PC-3 (cell line): ENCODE measurements around the gene DKK1. TPM values are rescaled to one million over a fixed set of nuclear protein-coding genes. Genes with fewer than 3 reads are reported as not detected.

Experiments used
- ATAC-seq: fragments of 200-7000 bp; cut with Tn5 transposase; 2 replicates; pipeline ENCODE4 v1.9.1; 2020; ENCODE audit warnings: mild to moderate bottlenecking, moderate library complexity
- BruUV-seq: library from RNA; stranded (reverse); fragments of 400-500 nt; replicated peaks from 2 replicates; lab custom pipeline; 2021; lab: Mats Ljungman, UMichigan
- CTCF ChIA-PET: fragments of 300-600 bp; sonication (Branson Sonifier 250); formaldehyde crosslinking; loops from one replicate; lab custom pipeline; 2022; ENCODE audit warnings: antibody characterized with exemption; lab: Charles Lee
- POLR2A ChIA-PET: fragments of 300-600 bp; sonication (Branson Sonifier 250); formaldehyde crosslinking; loops from one replicate; lab custom pipeline; 2022; ENCODE audit warnings: antibody characterized with exemption; ENCODE audit not compliant: unreplicated experiment; lab: Charles Lee
- DNase-seq: peaks from one replicate; pipeline ENCODE4 v3.0.0-alpha.2; 2015
- H2AFZ ChIP-seq: fragments of 300-600 bp; sonication (generic); 2 replicates; pipeline ENCODE4 v1.6.0; 2016; ENCODE audit warnings: antibody characterized with exemption, low read length
- H3F3A ChIP-seq: fragments of 300-600 bp; sonication (generic); one replicate; pipeline ENCODE4 v1.6.0; 2017; ENCODE audit warnings: antibody characterized with exemption, low read length, control low read depth, mild to moderate bottlenecking; ENCODE audit not compliant: unreplicated experiment
- H3K27ac ChIP-seq: fragments of 300-600 bp; sonication (generic); 2 replicates; pipeline ENCODE4 v1.5.1; 2016; ENCODE audit warnings: mild to moderate bottlenecking, low read length
- H3K27me3 ChIP-seq: fragments of 300-600 bp; sonication (generic); 2 replicates; pipeline ENCODE4 v1.6.1; 2016; ENCODE audit warnings: low read length, mixed read lengths
- H3K36me3 ChIP-seq: fragments of 300-600 bp; sonication (generic); 2 replicates; pipeline ENCODE4 v1.6.1; 2016; ENCODE audit warnings: low read depth, mixed run types, low read length, mixed read lengths
- H3K4me1 ChIP-seq: fragments of 300-600 bp; sonication (generic); 2 replicates; pipeline ENCODE4 v1.5.1; 2016; ENCODE audit warnings: low read length; ENCODE audit not compliant: insufficient read depth
- H3K4me2 ChIP-seq: fragments of 300-600 bp; sonication (generic); 2 replicates; pipeline ENCODE4 v1.6.0; 2016; ENCODE audit warnings: low read length
- H3K4me3 ChIP-seq: fragments of 300-600 bp; sonication (generic); 2 replicates; pipeline ENCODE4 v1.5.1; 2016; ENCODE audit warnings: mild to moderate bottlenecking, low read length, mixed read lengths
- H3K79me2 ChIP-seq: fragments of 300-600 bp; sonication (generic); 2 replicates; pipeline ENCODE4 v1.6.1; 2017; ENCODE audit warnings: low read length, mixed read lengths
- H3K9ac ChIP-seq: fragments of 300-600 bp; sonication (generic); 2 replicates; pipeline ENCODE4 v1.6.0; 2016; ENCODE audit warnings: mild to moderate bottlenecking, low read length
- H3K9me2 ChIP-seq: fragments of 300-600 bp; sonication (generic); replicated peaks from 2 replicates; pipeline ENCODE4 v1.6.1; 2016; ENCODE audit warnings: mixed run types, low read length, mixed read lengths
- H3K9me3 ChIP-seq: fragments of 300-600 bp; sonication (generic); 2 replicates; pipeline ENCODE4 v1.6.1; 2016; ENCODE audit warnings: low read length, mixed read lengths
- H4K20me1 ChIP-seq: fragments of 300-600 bp; sonication (generic); 2 replicates; pipeline ENCODE4 v1.6.1; 2016; ENCODE audit warnings: low read length, mixed read lengths
- EZH2 ChIP-seq: fragments of 300-600 bp; sonication (generic); IDR thresholded peaks from one replicate; pipeline ENCODE4 v1.6.1; 2017; ENCODE audit warnings: antibody characterized with exemption, mild to moderate bottlenecking, low read length; ENCODE audit not compliant: unreplicated experiment
- EZH2phosphoT487 ChIP-seq: fragments of 300-600 bp; sonication (generic); IDR thresholded peaks from 2 replicates; pipeline ENCODE4 v1.6.1; 2018; ENCODE audit warnings: mild to moderate bottlenecking, antibody characterized with exemption, low read length, borderline replicate concordance
- intact Hi-C: fragments of 100-400 bp; cut with micrococcal nuclease; formaldehyde crosslinking; loops from 2 replicates; pipeline ENCODE4 v1.9.0; 2023
- total RNA-seq: library from RNA; depleted of rRNA; stranded (reverse); fragments of >200 nt; gene quantifications from 2 replicates; pipeline ENCODE4 v1.2.3, GENCODE V29; 2014
- TF ChIP-seq, protein P1 (sequence below): fragments of 300-600 bp; sonication (generic); conservative IDR thresholded peaks from 2 replicates; pipeline ENCODE4 v1.5.1; 2017; ENCODE audit warnings: antibody characterized with exemption, low read depth, mild to moderate bottlenecking, low read length

DKK1 gene
- total RNA-seq, 1 experiment from 2014 or later = 1,592 TPM

DNA sequence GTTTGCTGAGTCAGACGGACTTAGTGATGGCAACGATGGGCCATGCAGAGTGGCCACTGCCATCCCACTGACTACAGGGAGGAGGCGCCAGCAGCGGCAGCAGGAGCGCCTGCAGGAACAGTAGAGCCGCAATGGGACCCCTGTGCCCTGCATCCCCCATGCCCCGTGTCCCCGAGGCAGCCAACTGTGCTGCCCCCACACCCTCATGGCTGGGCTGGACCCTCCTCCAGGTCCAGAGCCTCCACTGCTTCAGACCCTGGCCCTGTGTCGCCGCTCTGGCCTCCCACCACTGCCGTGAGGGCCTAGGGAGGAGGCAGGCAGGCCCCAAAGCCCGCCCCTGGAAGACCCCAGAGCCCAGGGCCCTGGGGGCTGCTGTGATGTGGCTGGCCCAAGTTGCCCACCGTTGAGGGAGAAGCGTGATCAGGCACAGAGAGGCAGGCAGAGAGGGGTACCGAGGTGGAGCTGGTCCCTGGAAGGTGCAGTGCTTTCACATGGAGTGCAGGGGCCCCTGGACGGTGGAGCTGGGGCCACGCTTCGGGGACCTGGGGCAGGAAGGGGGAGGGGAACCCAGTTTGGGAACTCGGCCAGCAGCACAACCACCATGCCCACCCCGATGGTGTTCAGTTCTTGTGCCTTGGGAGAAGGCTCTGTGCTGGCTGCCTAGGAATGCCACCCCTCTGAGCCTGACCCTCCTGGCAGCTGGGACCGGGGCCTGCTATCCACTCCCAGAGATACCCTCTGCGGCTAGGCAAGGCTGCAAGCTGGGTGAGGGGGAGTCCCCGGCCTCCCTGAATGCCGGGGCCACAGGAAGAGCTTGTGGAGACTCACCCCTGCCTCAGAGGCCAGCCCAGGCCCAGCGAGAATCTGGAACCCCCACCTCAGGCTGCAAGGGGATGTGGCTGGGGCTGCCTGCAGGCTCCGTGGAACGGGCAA lies 32.6 kb downstream of the DKK1 start:
- ATAC-seq = no peak
- Histone ChIP-seq H4K20me1 (no peaks in the 10 kb centered on the region), H3K79me2 (no peaks in the 10 kb centered on the region), H3K9me3 (no peaks in the 10 kb centered on the region), H2AFZ (no peak overlapping the region), H3K36me3 (no peaks in the 10 kb centered on the region), H3K4me1 (peaks cover 5% of the 10 kb centered on the region), H3F3A (no peaks in the 10 kb centered on the region), H3K4me3 (no peak overlapping the region), H3K27ac (no peak overlapping the region), H3K27me3 (no peaks in the 10 kb centered on the region), H3K9ac (no peak overlapping the region), H3K4me2 (no peak overlapping the region), H3K9me2 (no peaks in the 10 kb centered on the region)
- ChIA-PET POLR2A (no interaction called here), CTCF (no interaction called here)
- no peak for DNase-seq
- TF ChIP-seq EZH2 (no peak), EZH2phosphoT487 (no peak)
- TF ChIP-seq, protein P1, sequence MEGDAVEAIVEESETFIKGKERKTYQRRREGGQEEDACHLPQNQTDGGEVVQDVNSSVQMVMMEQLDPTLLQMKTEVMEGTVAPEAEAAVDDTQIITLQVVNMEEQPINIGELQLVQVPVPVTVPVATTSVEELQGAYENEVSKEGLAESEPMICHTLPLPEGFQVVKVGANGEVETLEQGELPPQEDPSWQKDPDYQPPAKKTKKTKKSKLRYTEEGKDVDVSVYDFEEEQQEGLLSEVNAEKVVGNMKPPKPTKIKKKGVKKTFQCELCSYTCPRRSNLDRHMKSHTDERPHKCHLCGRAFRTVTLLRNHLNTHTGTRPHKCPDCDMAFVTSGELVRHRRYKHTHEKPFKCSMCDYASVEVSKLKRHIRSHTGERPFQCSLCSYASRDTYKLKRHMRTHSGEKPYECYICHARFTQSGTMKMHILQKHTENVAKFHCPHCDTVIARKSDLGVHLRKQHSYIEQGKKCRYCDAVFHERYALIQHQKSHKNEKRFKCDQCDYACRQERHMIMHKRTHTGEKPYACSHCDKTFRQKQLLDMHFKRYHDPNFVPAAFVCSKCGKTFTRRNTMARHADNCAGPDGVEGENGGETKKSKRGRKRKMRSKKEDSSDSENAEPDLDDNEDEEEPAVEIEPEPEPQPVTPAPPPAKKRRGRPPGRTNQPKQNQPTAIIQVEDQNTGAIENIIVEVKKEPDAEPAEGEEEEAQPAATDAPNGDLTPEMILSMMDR = peak; percentile 31; the same call in 1 of the 2 replicates
- intact Hi-C loops = no loop called here
- BruUV-seq = no TSS peak

DNA sequence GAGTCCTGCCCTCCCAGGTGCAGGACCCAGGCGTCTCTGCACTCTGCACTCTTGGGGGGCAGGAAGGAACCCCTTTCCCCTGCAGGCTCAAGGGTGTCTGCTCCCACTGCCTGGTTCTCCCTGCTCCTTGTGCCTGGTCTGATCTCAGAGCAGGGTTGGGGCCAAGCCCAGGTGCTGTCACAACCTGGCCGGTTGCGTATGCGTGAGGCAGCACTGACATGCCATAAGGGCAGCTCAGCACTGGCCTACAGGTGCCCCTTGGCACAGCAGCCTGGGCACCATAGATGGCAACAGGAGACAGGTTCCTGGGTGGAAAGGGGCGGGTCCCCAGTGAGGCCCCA lies 33.2 kb downstream of the DKK1 start:
- Histone ChIP-seq H3K9ac (no peak overlapping the region), H3K27me3 (no peaks in the 10 kb centered on the region), H3K9me3 (no peaks in the 10 kb centered on the region), H3K36me3 (no peaks in the 10 kb centered on the region), H3K9me2 (no peaks in the 10 kb centered on the region), H3F3A (no peaks in the 10 kb centered on the region), H2AFZ (no peak overlapping the region), H3K4me3 (no peak overlapping the region), H3K4me2 (no peak overlapping the region), H3K27ac (no peak overlapping the region), H4K20me1 (no peaks in the 10 kb centered on the region), H3K4me1 (peaks cover 12% of the 10 kb centered on the region), H3K79me2 (no peaks in the 10 kb centered on the region)
- DNase-seq = no peak
- TF ChIP-seq, protein P1 = no peak
- TF ChIP-seq EZH2 (no peak), EZH2phosphoT487 (no peak)
- intact Hi-C loops = no loop called here
- POLR2A ChIA-PET = no interaction called here
- no peak for ATAC-seq
- BruUV-seq = no TSS peak
- CTCF ChIA-PET = no interaction called here

DNA sequence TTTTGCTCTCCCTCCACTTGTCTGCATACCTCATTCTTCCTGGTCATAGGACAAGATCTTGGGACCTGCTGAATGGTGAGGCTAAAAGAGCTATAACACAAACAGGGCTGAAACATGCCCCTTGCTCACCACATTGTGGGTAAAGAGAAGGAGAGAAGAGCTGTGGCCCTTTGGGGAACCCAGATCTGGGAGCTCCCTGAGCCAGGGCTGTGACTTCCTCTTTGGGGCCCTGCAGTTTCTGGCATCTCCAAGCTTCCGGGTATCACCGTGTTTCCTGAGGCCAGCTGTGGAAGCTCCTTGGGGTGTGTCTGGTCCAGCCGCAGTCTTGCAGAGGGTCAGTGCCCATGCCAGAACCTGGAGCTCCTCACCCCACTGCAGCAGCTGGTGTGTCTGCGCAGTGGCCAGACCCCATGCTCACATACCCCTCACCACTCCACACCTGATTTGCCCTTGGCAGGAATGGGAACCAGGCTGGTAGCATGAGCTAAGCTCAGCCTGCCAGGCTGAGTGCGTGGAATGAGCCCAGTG lies 34.0 kb downstream of the DKK1 start:
- H3K9me3 ChIP-seq = no peaks in the 10 kb centered on the region
- CTCF ChIA-PET = no interaction called here
- intact Hi-C loops = no loop called here
- POLR2A ChIA-PET = no interaction called here
- H3K4me2 ChIP-seq = no peak overlapping the region
- TF ChIP-seq, protein P1 = no peak
- TF ChIP-seq EZH2phosphoT487 (no peak), EZH2 (no peak)
- H3K79me2 ChIP-seq = no peaks in the 10 kb centered on the region
- no peaks in the 10 kb centered on the region for H3K27me3 ChIP-seq
- ATAC-seq = no peak
- no peaks in the 10 kb centered on the region for H3F3A ChIP-seq
- H4K20me1 ChIP-seq = no peaks in the 10 kb centered on the region
- no peak overlapping the region for H2AFZ ChIP-seq
- no TSS peak for BruUV-seq
- no peak overlapping the region for H3K4me3 ChIP-seq
- peaks cover 17% of the 10 kb centered on the region for H3K4me1 ChIP-seq
- H3K9me2 ChIP-seq = no peaks in the 10 kb centered on the region
- no peak for DNase-seq
- no peak overlapping the region for H3K9ac ChIP-seq
- no peak overlapping the region for H3K27ac ChIP-seq
- no peaks in the 10 kb centered on the region for H3K36me3 ChIP-seq
